Nephron (organoid): ENCODE measurements around the gene S100A3.

ENCODE experiments used
- H3K27ac Mint-ChIP-seq, 3 experiments: 2 replicates each; pipeline ENCODE4 v1.8.0; 2020; ENCODE audit warnings: mixed read lengths in 3 of 3, mild to moderate bottlenecking in 2 of 3, moderate library complexity in 1 of 3
- H3K27me3 Mint-ChIP-seq: 2 replicates; pipeline ENCODE4 v1.8.0; 2021; ENCODE audit warnings: low read depth, mild to moderate bottlenecking, moderate library complexity, mixed read lengths
- H3K36me3 Mint-ChIP-seq: 2 replicates; pipeline ENCODE4 v1.8.0; 2020; ENCODE audit warnings: low read depth, mixed read lengths
- H3K4me1 Mint-ChIP-seq: 2 replicates; pipeline ENCODE4 v1.8.0; 2020; ENCODE audit warnings: mixed read lengths
- H3K4me3 Mint-ChIP-seq, 3 experiments: 2 replicates each; pipeline ENCODE4 v1.8.0; 2020; ENCODE audit warnings: mild to moderate bottlenecking in 3 of 3, mixed read lengths in 3 of 3, moderate library complexity in 2 of 3
- H3K9me3 Mint-ChIP-seq: 2 replicates; pipeline ENCODE4 v1.8.0; 2020; ENCODE audit warnings: mixed read lengths
- CTCF ChIP-seq, 3 experiments: fragments of 200-600 bp; sonication (generic); IDR thresholded peaks; one replicate each; pipeline ENCODE4 v1.5.0; 2021; ENCODE audit warnings: antibody characterized with exemption in 3 of 3; ENCODE audit not compliant: unreplicated experiment in 3 of 3

The S100A3 gene

GRCh38 chr1:153538315-153538821 lies 10.7 kb downstream of the S100A3 start:
- no peak overlapping the region for H3K4me3 Mint-ChIP-seq
- peak overlapping the region; percentile 37 to 77 (median 59) for H3K27ac Mint-ChIP-seq
- no peak for TF ChIP-seq CTCF (IDR thresholded peaks at IDR 0.05; ENCODE audit: unreplicated experiment in 3 of 3)
- no peaks in the 10 kb centered on the region for H3K36me3 Mint-ChIP-seq
- H3K4me1 Mint-ChIP-seq = peaks cover 52% of the 10 kb centered on the region
- peaks cover 4% of the 10 kb centered on the region for H3K27me3 Mint-ChIP-seq
- no peaks in the 10 kb centered on the region for H3K9me3 Mint-ChIP-seq

- H3K4me3 Mint-ChIP-seq = no peak overlapping the region
- peaks cover 52% of the 10 kb centered on the region for H3K4me1 Mint-ChIP-seq
- H3K27ac Mint-ChIP-seq = no peak overlapping the region
- H3K27me3 Mint-ChIP-seq = peaks cover 4% of the 10 kb centered on the region
- H3K36me3 Mint-ChIP-seq = no peaks in the 10 kb centered on the region
- TF ChIP-seq CTCF (IDR thresholded peaks at IDR 0.05; ENCODE audit: unreplicated experiment in 3 of 3) = no peak
- no peaks in the 10 kb centered on the region for H3K9me3 Mint-ChIP-seq
These were observed 11.7 kb downstream of the S100A3 start for GRCh38 chr1:153537376-153537730.

- H3K27me3 Mint-ChIP-seq = peaks cover 4% of the 10 kb centered on the region
- no peaks in the 10 kb centered on the region for H3K9me3 Mint-ChIP-seq
- H3K36me3 Mint-ChIP-seq = no peaks in the 10 kb centered on the region
- peaks cover 51% of the 10 kb centered on the region for H3K4me1 Mint-ChIP-seq
- no peak overlapping the region for H3K4me3 Mint-ChIP-seq
- H3K27ac Mint-ChIP-seq = peak overlapping the region in 1 of 3 experiments; percentile 31
- no peak for TF ChIP-seq CTCF (IDR thresholded peaks at IDR 0.05; ENCODE audit: unreplicated experiment in 3 of 3)
These were observed 12.2 kb downstream of the S100A3 start for GRCh38 chr1:153536671-153537375.

- Mint-ChIP-seq H3K27me3 (peaks cover 4% of the 10 kb centered on the region), H3K36me3 (no peaks in the 10 kb centered on the region), H3K4me1 (peaks cover 48% of the 10 kb centered on the region), H3K27ac (peak overlapping the region in 1 of 3 experiments; percentile 31), H3K4me3 (peak overlapping the region; percentile 68 to 71 (median 70)), H3K9me3 (no peaks in the 10 kb centered on the region)
- TF ChIP-seq CTCF (IDR thresholded peaks at IDR 0.05; ENCODE audit: unreplicated experiment in 3 of 3) = no peak
These were observed 12.9 kb downstream of the S100A3 start for GRCh38 chr1:153536012-153536670.

GRCh38 chr1:153535242-153536011 lies 13.6 kb downstream of the S100A3 start, which contains the start of gene S100A6:
S100A6 (minus strand) TSS chr1:153535991; CDS start chr1:153535339, 652 bp downstream.
- Mint-ChIP-seq H3K4me1 (peaks cover 43% of the 10 kb centered on the region), H3K36me3 (no peaks in the 10 kb centered on the region), H3K9me3 (no peaks in the 10 kb centered on the region), H3K4me3 (peak within 1 kb of the TSS; percentile 68 to 71 (median 70)), H3K27me3 (peaks cover 4% of the 10 kb centered on the region), H3K27ac (peak within 1 kb of the TSS in 2 of 3 experiments; percentile 31 to 35)
- no peak for TF ChIP-seq CTCF (IDR thresholded peaks at IDR 0.05; ENCODE audit: unreplicated experiment in 3 of 3)
